K562 treated with DMSO at 1 percent for 4 hours (cell line): ENCODE measurements around the gene DNAJC19. TPM values are rescaled to one million over a fixed set of nuclear protein-coding genes. Genes with fewer than 3 reads are reported as not detected.

Experiments used
- total RNA-seq: library from RNA; unstranded; fragments of 300-600 nt; gene quantifications from 2 replicates; pipeline ENCODE4 v1.2.3, GENCODE V29; 2022; ENCODE audit not compliant: insufficient read depth

The DNAJC19 gene
- total RNA-seq = 27.7 and 43.8 TPM in 2 replicates

GRCh38 chr3:180989291-180990163, at the start of gene DNAJC19:
TSS of gene DNAJC19 (minus strand) at chr3:180989736. CDS start at chr3:180989602, 134 bp downstream.

Other genes starting within 250 kb of the DNAJC19 start
- 87.3 and 91.1 TPM in 2 replicates for gene FXR1, start 77.1 kb downstream of the DNAJC19 start, total RNA-seq